ENCODE data around the gene PLB1. TPM values are rescaled to one million over a fixed set of nuclear protein-coding genes. Genes with fewer than 3 reads are reported as not detected.

The PLB1 gene
- total RNA-seq, 2 experiments from 2014 or later, result 1.3 to 1.6 TPM

- Mint-ChIP-seq H3K36me3 (ENCODE audit: low read depth) (no peaks in the 10 kb centered on the region), H3K27me3 (no peaks in the 10 kb centered on the region), H3K27ac (no peak overlapping the region), H3K9me3 (no peaks in the 10 kb centered on the region), H3K4me3 (no peak overlapping the region), H3K4me1 (ENCODE audit: low read depth) (no peaks in the 10 kb centered on the region)
- H3K4me3 ChIP-seq (ENCODE audit: low read length), result no peak overlapping the region
- intact Hi-C loops (cut with DNase I, micrococcal nuclease), result no loop called here
- ATAC-seq (ENCODE audit: poor library complexity) (no peak), DNase-seq (no peak)
- CTCF ChIA-PET, result interaction anchor here (1.3 to 1.5 kb wide), 2 partner anchors 11 to 16 kb away, joined by 3 to 8 read pairs; no protein-coding TSS in a partner anchor
- POLR2A ChIA-PET, result no interaction called here
- H3K4me1 ChIP-seq (ENCODE audit: insufficient read depth, low read length), result no peaks in the 10 kb centered on the region
- H3K27ac ChIP-seq (ENCODE audit: low read depth in 1 of 2, low read length in 2 of 2), result no peak overlapping the region
- H3K9me3 ChIP-seq (ENCODE audit: control insufficient read depth in 1 of 2, insufficient read depth in 1 of 2, low read length in 2 of 2), result no peaks in the 10 kb centered on the region
- H3K36me3 ChIP-seq (ENCODE audit: insufficient read depth, low read length), result no peaks in the 10 kb centered on the region
- no peaks in the 10 kb centered on the region for H3K27me3 ChIP-seq (ENCODE audit: control insufficient read depth in 1 of 2, insufficient read depth in 2 of 2, low read length in 2 of 2)
- no peak for TF ChIP-seq CTCF (IDR thresholded peaks at IDR 0.05)
These were observed 82.2 kb downstream of the PLB1 start for GRCh38 chr2:28577791-28578680.

GRCh38 chr2:28578774-28579173, 82.9 kb downstream of the PLB1 start:
- H3K36me3 Mint-ChIP-seq (ENCODE audit: low read depth), result no peaks in the 10 kb centered on the region
- ATAC-seq (ENCODE audit: poor library complexity) (no peak), DNase-seq (no peak)
- Histone ChIP-seq H3K4me3 (ENCODE audit: low read length) (no peak overlapping the region), H3K4me1 (ENCODE audit: insufficient read depth, low read length) (no peaks in the 10 kb centered on the region), H3K27me3 (ENCODE audit: control insufficient read depth in 1 of 2, insufficient read depth in 2 of 2, low read length in 2 of 2) (no peaks in the 10 kb centered on the region), H3K9me3 (ENCODE audit: control insufficient read depth in 1 of 2, insufficient read depth in 1 of 2, low read length in 2 of 2) (no peaks in the 10 kb centered on the region), H3K27ac (ENCODE audit: low read depth in 1 of 2, low read length in 2 of 2) (no peak overlapping the region), H3K36me3 (ENCODE audit: insufficient read depth, low read length) (no peaks in the 10 kb centered on the region)
- no peak for TF ChIP-seq CTCF (IDR thresholded peaks at IDR 0.05)
- no peaks in the 10 kb centered on the region for H3K27me3 Mint-ChIP-seq
- CTCF ChIA-PET, result interaction anchor here (1.5 kb wide), 1 partner anchor 12 kb away, joined by 8 read pairs; no protein-coding TSS in a partner anchor
- no peaks in the 10 kb centered on the region for H3K9me3 Mint-ChIP-seq
- no peak overlapping the region for H3K4me3 Mint-ChIP-seq
- POLR2A ChIA-PET, result interaction anchor here (0.6 kb wide), 1 partner anchor 65 kb away, joined by 4 read pairs; no protein-coding TSS in a partner anchor
- H3K27ac Mint-ChIP-seq, result no peak overlapping the region
- intact Hi-C loops (cut with DNase I, micrococcal nuclease), result no loop called here
- H3K4me1 Mint-ChIP-seq (ENCODE audit: low read depth), result no peaks in the 10 kb centered on the region

- H3K4me3 Mint-ChIP-seq, result no peak overlapping the region
- ATAC-seq (ENCODE audit: poor library complexity), result no peak
- CTCF ChIA-PET, result interaction anchor here (0.6 to 1.5 kb wide), 2 partner anchors 13 to 165 kb away, joined by 3 to 8 read pairs; no protein-coding TSS in a partner anchor
These were observed 83.7 kb downstream of the PLB1 start for GRCh38 chr2:28579606-28580005.

More at GRCh38 chr2:28579606-28580005, 83.7 kb downstream of the PLB1 start:
- no peaks in the 10 kb centered on the region for H3K9me3 Mint-ChIP-seq
- H3K4me1 Mint-ChIP-seq (ENCODE audit: low read depth), result no peaks in the 10 kb centered on the region
- no peaks in the 10 kb centered on the region for H3K27me3 Mint-ChIP-seq
- no peak for DNase-seq
- Histone ChIP-seq H3K9me3 (ENCODE audit: control insufficient read depth in 1 of 2, insufficient read depth in 1 of 2, low read length in 2 of 2) (no peaks in the 10 kb centered on the region), H3K36me3 (ENCODE audit: insufficient read depth, low read length) (no peaks in the 10 kb centered on the region), H3K4me3 (ENCODE audit: low read length) (no peak overlapping the region), H3K27me3 (ENCODE audit: control insufficient read depth in 1 of 2, insufficient read depth in 2 of 2, low read length in 2 of 2) (no peaks in the 10 kb centered on the region), H3K4me1 (ENCODE audit: insufficient read depth, low read length) (no peaks in the 10 kb centered on the region), H3K27ac (ENCODE audit: low read depth in 1 of 2, low read length in 2 of 2) (no peak overlapping the region)
- intact Hi-C loops (cut with DNase I, micrococcal nuclease), result no loop called here
- POLR2A ChIA-PET, result no interaction called here
- H3K36me3 Mint-ChIP-seq (ENCODE audit: low read depth), result no peaks in the 10 kb centered on the region
- H3K27ac Mint-ChIP-seq, result no peak overlapping the region
- TF ChIP-seq CTCF (IDR thresholded peaks at IDR 0.05), result no peak

All from CD4-positive, alpha-beta T cell (primary cell).